ENCODE results near the gene REXO4. TPM values are rescaled to one million over a fixed set of nuclear protein-coding genes. Genes with fewer than 3 reads are reported as not detected.

The REXO4 gene
- total RNA-seq, 2 donors from 2014 or later = 30.2 to 36.5 TPM

DNA sequence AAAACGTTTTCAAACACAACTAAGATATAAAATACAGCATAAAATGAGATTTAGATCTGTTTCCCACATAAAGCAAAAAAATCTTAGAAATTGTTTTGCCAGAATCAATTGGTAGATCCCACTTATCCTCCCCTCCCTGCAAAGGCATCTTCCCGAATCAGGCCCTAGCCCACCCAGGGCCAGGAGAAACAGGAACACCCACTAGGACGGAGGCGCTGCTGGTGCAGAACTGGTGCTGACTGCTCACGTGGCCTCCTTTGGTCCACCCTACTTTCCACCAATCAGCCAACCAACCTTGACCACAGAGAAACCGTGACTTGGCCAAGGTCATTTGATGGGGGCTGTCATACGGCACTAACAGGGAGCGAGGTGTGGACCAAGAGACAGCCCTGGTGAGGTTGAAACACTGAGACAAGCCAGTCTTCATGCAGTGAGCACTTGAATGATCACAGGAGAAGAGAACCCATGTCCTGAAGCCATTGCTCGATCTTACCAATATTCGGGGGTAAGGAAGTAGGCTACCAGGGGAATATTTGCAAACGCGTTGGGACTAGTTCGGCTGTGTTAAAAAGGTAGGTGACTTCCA lies 56.2 kb downstream of the REXO4 start:
- peaks cover 71% of the 10 kb centered on the region for H3K36me3 ChIP-seq (ENCODE audit: control insufficient read depth, insufficient read depth, low read length)
- no peaks in the 10 kb centered on the region for H3K4me1 ChIP-seq (ENCODE audit: control insufficient read depth, insufficient read depth, low read length)
- H3K9me3 ChIP-seq (ENCODE audit: control insufficient read depth, low read length) = no peaks in the 10 kb centered on the region
- Mint-ChIP-seq H3K27ac (peak overlapping the region; percentile 11), H3K9me3 (no peaks in the 10 kb centered on the region), H3K4me3 (no peak overlapping the region), H3K27me3 (ENCODE audit: insufficient read depth) (no peaks in the 10 kb centered on the region), H3K36me3 (ENCODE audit: low read depth) (peaks cover 64% of the 10 kb centered on the region), H3K4me1 (peaks cover 3% of the 10 kb centered on the region)
- no peak overlapping the region for H3K9ac ChIP-seq (ENCODE audit: extremely low read depth, low read length, poor library complexity, severe bottlenecking)
- TF ChIP-seq, protein P1, sequence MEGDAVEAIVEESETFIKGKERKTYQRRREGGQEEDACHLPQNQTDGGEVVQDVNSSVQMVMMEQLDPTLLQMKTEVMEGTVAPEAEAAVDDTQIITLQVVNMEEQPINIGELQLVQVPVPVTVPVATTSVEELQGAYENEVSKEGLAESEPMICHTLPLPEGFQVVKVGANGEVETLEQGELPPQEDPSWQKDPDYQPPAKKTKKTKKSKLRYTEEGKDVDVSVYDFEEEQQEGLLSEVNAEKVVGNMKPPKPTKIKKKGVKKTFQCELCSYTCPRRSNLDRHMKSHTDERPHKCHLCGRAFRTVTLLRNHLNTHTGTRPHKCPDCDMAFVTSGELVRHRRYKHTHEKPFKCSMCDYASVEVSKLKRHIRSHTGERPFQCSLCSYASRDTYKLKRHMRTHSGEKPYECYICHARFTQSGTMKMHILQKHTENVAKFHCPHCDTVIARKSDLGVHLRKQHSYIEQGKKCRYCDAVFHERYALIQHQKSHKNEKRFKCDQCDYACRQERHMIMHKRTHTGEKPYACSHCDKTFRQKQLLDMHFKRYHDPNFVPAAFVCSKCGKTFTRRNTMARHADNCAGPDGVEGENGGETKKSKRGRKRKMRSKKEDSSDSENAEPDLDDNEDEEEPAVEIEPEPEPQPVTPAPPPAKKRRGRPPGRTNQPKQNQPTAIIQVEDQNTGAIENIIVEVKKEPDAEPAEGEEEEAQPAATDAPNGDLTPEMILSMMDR (conservative IDR thresholded peaks at IDR 0.05) = no peak
- 93 to 97% methylated on average over 6 to 13 of the region's 13 CpGs for WGBS, 2 experiments (ENCODE audit: insufficient coverage in 1 of 2, insufficient read length in 1 of 2)
- no peaks in the 10 kb centered on the region for H3K27me3 ChIP-seq (ENCODE audit: control insufficient read depth, insufficient read depth, low read length, poor library complexity, severe bottlenecking)
- H3K4me3 ChIP-seq (ENCODE audit: low read length) = no peak overlapping the region
- H3K27ac ChIP-seq (ENCODE audit: low read depth, low read length) = no peak overlapping the region
- DNase-seq = no peak

GRCh38 chr9:133360400-133361393 lies 57.1 kb downstream of the REXO4 start:
- WGBS, 2 experiments (ENCODE audit: insufficient coverage in 1 of 2, insufficient read length in 1 of 2) = 93 to 94% methylated on average over 17 to 21 of the region's 21 CpGs
- no peak for DNase-seq

GRCh38 chr9:133359399-133360175 lies 58.2 kb downstream of the REXO4 start:
- Histone ChIP-seq H3K4me1 (ENCODE audit: control insufficient read depth, insufficient read depth, low read length) (no peaks in the 10 kb centered on the region), H3K4me3 (ENCODE audit: low read length) (no peak overlapping the region), H3K27me3 (ENCODE audit: control insufficient read depth, insufficient read depth, low read length, poor library complexity, severe bottlenecking) (no peaks in the 10 kb centered on the region), H3K9ac (ENCODE audit: extremely low read depth, low read length, poor library complexity, severe bottlenecking) (no peak overlapping the region), H3K27ac (ENCODE audit: low read depth, low read length) (no peak overlapping the region), H3K36me3 (ENCODE audit: control insufficient read depth, insufficient read depth, low read length) (peaks cover 51% of the 10 kb centered on the region), H3K9me3 (ENCODE audit: control insufficient read depth, low read length) (no peaks in the 10 kb centered on the region)
- Mint-ChIP-seq H3K9me3 (no peaks in the 10 kb centered on the region), H3K4me1 (peaks cover 3% of the 10 kb centered on the region), H3K4me3 (no peak overlapping the region), H3K27ac (no peak overlapping the region), H3K36me3 (ENCODE audit: low read depth) (peaks cover 45% of the 10 kb centered on the region), H3K27me3 (ENCODE audit: insufficient read depth) (no peaks in the 10 kb centered on the region)
- peak; percentile 85 for DNase-seq
- TF ChIP-seq, protein P1 (conservative IDR thresholded peaks at IDR 0.05) = peak; percentile 78
- 89 to 95% methylated on average over 15 to 20 of the region's 20 CpGs for WGBS, 2 experiments (ENCODE audit: insufficient coverage in 1 of 2, insufficient read length in 1 of 2)

More at GRCh38 chr9:133360400-133361393, 57.1 kb downstream of the REXO4 start:
- Histone ChIP-seq H3K27me3 (ENCODE audit: control insufficient read depth, insufficient read depth, low read length, poor library complexity, severe bottlenecking) (no peaks in the 10 kb centered on the region), H3K4me3 (ENCODE audit: low read length) (no peak overlapping the region), H3K4me1 (ENCODE audit: control insufficient read depth, insufficient read depth, low read length) (no peaks in the 10 kb centered on the region), H3K9ac (ENCODE audit: extremely low read depth, low read length, poor library complexity, severe bottlenecking) (no peak overlapping the region), H3K27ac (ENCODE audit: low read depth, low read length) (no peak overlapping the region), H3K36me3 (ENCODE audit: control insufficient read depth, insufficient read depth, low read length) (peaks cover 62% of the 10 kb centered on the region), H3K9me3 (ENCODE audit: control insufficient read depth, low read length) (no peaks in the 10 kb centered on the region)
- H3K4me1 Mint-ChIP-seq = peaks cover 3% of the 10 kb centered on the region
- no peak overlapping the region for H3K4me3 Mint-ChIP-seq
- no peaks in the 10 kb centered on the region for H3K9me3 Mint-ChIP-seq
- peak overlapping the region; percentile 2 for H3K27ac Mint-ChIP-seq
- TF ChIP-seq, protein P1 (conservative IDR thresholded peaks at IDR 0.05) = no peak
- no peaks in the 10 kb centered on the region for H3K27me3 Mint-ChIP-seq (ENCODE audit: insufficient read depth)
- peaks cover 55% of the 10 kb centered on the region for H3K36me3 Mint-ChIP-seq (ENCODE audit: low read depth)
